ENCODE measurements around the gene MPPED1.

DNA sequence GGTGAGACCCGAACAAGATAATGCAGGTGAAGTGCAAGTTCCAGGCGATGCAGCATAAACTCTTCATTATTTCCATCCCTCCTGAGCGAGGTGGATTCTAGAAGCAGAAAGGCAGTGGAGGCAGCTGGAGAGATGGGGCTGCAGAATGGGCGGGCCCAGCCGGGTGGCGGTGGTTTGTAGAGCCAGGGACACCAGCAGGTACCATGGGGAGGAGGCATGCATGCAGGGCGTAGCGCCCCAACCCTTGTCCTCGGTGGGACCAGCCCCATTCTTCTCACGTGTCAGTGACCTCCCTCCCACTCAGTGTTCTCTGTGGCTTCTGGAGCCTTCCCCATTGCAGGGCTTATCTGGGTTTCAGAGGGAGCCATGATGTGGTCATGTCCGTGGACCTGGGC lies 38.0 kb downstream of the MPPED1 start:
- TF ChIP-seq, protein P1, sequence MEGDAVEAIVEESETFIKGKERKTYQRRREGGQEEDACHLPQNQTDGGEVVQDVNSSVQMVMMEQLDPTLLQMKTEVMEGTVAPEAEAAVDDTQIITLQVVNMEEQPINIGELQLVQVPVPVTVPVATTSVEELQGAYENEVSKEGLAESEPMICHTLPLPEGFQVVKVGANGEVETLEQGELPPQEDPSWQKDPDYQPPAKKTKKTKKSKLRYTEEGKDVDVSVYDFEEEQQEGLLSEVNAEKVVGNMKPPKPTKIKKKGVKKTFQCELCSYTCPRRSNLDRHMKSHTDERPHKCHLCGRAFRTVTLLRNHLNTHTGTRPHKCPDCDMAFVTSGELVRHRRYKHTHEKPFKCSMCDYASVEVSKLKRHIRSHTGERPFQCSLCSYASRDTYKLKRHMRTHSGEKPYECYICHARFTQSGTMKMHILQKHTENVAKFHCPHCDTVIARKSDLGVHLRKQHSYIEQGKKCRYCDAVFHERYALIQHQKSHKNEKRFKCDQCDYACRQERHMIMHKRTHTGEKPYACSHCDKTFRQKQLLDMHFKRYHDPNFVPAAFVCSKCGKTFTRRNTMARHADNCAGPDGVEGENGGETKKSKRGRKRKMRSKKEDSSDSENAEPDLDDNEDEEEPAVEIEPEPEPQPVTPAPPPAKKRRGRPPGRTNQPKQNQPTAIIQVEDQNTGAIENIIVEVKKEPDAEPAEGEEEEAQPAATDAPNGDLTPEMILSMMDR (IDR thresholded peaks at IDR 0.05; ENCODE audit: poor library complexity): no peak
- no peak for TF ChIP-seq EZH2 (IDR thresholded peaks at IDR 0.05; ENCODE audit: borderline replicate concordance)
- no peak for TF ChIP-seq EZH2phosphoT487 (IDR thresholded peaks at IDR 0.05; ENCODE audit: low read depth, severe bottlenecking, unreplicated experiment)

All from hepatocyte (in vitro differentiated cells).